ENCODE results near the gene TRIM36. TPM values are rescaled to one million over a fixed set of nuclear protein-coding genes. Genes with fewer than 3 reads are reported as not detected.

TRIM36 gene
- total and polyA plus RNA-seq, 2 donors from 2014 or later: 0.39 to 1.8 TPM

DNA sequence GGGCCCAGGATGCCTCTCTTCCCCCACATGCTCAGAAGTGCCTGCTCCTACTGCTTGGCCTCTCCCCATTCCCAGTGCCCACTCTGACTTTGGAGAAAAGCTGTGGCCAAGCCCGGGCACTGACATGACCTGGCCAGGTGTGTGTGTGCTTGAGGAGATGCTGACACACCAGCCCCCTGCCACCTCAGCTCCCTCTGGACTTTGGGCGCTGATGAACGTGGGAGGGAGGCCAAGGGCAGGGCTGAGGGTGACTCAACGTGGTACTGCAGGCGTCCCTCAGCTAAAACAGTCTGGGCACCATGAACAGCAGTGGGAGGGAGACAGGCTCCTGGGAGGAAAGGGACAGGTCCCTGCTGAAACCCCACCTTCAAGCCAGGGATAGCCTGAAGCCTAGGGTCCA is 3.9 kb downstream of the TRIM36 start:
- intact Hi-C loops (cut with DNase I): no loop called here
- no peak overlapping the region for H3K9ac ChIP-seq (ENCODE audit: low read length in 3 of 3)
- no peak for FAIRE-seq
- H3K4me1 ChIP-seq (ENCODE audit: control insufficient read depth in 2 of 3, insufficient read depth in 2 of 3, low read depth in 1 of 3, low read length in 3 of 3): peaks cover 0 to 2% (median 0%) of the 10 kb centered on the region in 3 donors
- H3K27me3 ChIP-seq (ENCODE audit: control insufficient read depth, insufficient read depth, low read length): peaks cover 6% of the 10 kb centered on the region
- TF ChIP-seq, protein P1, sequence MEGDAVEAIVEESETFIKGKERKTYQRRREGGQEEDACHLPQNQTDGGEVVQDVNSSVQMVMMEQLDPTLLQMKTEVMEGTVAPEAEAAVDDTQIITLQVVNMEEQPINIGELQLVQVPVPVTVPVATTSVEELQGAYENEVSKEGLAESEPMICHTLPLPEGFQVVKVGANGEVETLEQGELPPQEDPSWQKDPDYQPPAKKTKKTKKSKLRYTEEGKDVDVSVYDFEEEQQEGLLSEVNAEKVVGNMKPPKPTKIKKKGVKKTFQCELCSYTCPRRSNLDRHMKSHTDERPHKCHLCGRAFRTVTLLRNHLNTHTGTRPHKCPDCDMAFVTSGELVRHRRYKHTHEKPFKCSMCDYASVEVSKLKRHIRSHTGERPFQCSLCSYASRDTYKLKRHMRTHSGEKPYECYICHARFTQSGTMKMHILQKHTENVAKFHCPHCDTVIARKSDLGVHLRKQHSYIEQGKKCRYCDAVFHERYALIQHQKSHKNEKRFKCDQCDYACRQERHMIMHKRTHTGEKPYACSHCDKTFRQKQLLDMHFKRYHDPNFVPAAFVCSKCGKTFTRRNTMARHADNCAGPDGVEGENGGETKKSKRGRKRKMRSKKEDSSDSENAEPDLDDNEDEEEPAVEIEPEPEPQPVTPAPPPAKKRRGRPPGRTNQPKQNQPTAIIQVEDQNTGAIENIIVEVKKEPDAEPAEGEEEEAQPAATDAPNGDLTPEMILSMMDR (IDR thresholded peaks at IDR 0.05; ENCODE audit: borderline replicate concordance, extremely low read depth, insufficient read depth): no peak
- no peak for DNase-seq
- H3K4me3 ChIP-seq (ENCODE audit: low read length in 3 of 3): no peak overlapping the region
- H3K36me3 ChIP-seq (ENCODE audit: control insufficient read depth in 2 of 3, insufficient read depth in 3 of 3, low read length in 3 of 3): no peaks in the 10 kb centered on the region
- no peak overlapping the region for H3K27ac ChIP-seq (ENCODE audit: low read depth in 2 of 2, low read length in 2 of 2)
- H3K9me3 ChIP-seq (ENCODE audit: control insufficient read depth in 2 of 3, insufficient read depth in 1 of 3, low read length in 3 of 3): peaks cover 0 to 4% (median 0%) of the 10 kb centered on the region in 3 donors

DNA sequence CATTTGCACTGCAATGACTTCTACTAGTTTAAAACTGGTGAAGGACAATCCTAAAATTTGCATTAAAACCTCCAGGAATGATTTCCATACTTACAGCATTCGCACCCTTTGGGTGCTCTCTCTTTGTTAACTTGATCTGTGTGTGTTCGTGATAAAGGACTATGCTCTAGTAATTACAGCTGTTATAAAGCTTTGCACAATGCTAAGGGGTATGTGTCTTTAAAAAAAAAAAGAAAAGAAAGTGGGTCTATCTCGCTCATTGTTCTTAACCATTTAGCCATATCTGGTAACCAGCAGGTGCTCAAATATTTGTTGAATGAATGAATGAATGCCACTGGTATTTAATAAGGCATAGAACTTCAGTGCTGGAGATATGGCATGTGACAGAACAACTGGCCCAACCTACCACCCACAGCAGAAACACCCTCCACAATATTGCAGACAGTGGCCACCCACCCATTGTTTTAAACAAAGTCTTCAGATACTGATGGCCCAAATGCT is 8.7 kb downstream of the TRIM36 start:
- intact Hi-C loops (cut with DNase I): no loop called here
- Histone ChIP-seq H3K4me1 (ENCODE audit: control insufficient read depth in 2 of 3, insufficient read depth in 2 of 3, low read depth in 1 of 3, low read length in 3 of 3) (no peaks in the 10 kb centered on the region), H3K27ac (ENCODE audit: low read depth in 2 of 2, low read length in 2 of 2) (no peak overlapping the region), H3K27me3 (ENCODE audit: control insufficient read depth, insufficient read depth, low read length) (no peaks in the 10 kb centered on the region), H3K9ac (ENCODE audit: low read length in 3 of 3) (no peak overlapping the region), H3K9me3 (ENCODE audit: control insufficient read depth in 2 of 3, insufficient read depth in 1 of 3, low read length in 3 of 3) (no peaks in the 10 kb centered on the region), H3K4me3 (ENCODE audit: low read length in 3 of 3) (no peak overlapping the region), H3K36me3 (ENCODE audit: control insufficient read depth in 2 of 3, insufficient read depth in 3 of 3, low read length in 3 of 3) (no peaks in the 10 kb centered on the region)
- TF ChIP-seq, protein P1 (IDR thresholded peaks at IDR 0.05; ENCODE audit: borderline replicate concordance, extremely low read depth, insufficient read depth): no peak
- FAIRE-seq (no peak), DNase-seq (no peak)

DNA sequence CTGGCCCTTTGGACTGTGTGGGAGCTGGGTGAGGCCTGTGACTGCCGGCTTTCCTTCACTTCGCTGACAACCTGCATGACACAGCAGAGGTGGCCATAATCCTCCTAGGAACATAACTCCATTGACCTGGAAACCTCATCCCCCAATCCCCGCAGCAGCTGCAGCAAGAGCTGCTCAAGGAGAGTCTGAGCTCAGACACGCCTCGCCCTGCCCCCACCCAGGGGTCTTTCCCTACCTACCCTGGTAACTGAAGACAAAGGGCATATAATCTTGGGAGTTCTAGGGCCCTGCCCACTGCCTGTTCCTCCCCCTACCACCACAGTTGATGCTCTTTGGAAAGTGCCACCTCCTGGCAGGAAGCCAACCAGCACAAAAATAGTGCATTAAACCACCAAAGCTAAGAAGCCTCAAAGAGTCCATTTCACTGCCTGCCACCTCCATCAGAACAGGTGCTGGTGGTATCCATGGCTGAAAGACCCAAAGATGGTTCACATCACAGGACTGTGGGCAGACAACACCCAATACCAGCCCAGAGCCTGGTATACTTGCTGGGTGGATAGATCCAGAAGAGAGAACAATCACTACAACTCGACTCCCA is 18.4 kb downstream of the TRIM36 start:
- H3K27ac ChIP-seq (ENCODE audit: low read depth in 2 of 2, low read length in 2 of 2): no peak overlapping the region
- H3K9ac ChIP-seq (ENCODE audit: low read length in 3 of 3): no peak overlapping the region
- no peaks in the 10 kb centered on the region for H3K9me3 ChIP-seq (ENCODE audit: control insufficient read depth in 2 of 3, insufficient read depth in 1 of 3, low read length in 3 of 3)
- FAIRE-seq (no peak), DNase-seq (no peak)
- H3K36me3 ChIP-seq (ENCODE audit: control insufficient read depth in 2 of 3, insufficient read depth in 3 of 3, low read length in 3 of 3): no peaks in the 10 kb centered on the region
- intact Hi-C loops (cut with DNase I): no loop called here
- H3K4me3 ChIP-seq (ENCODE audit: low read length in 3 of 3): no peak overlapping the region
- H3K27me3 ChIP-seq (ENCODE audit: control insufficient read depth, insufficient read depth, low read length): no peaks in the 10 kb centered on the region
- H3K4me1 ChIP-seq (ENCODE audit: control insufficient read depth in 2 of 3, insufficient read depth in 2 of 3, low read depth in 1 of 3, low read length in 3 of 3): no peaks in the 10 kb centered on the region
- TF ChIP-seq, protein P1 (IDR thresholded peaks at IDR 0.05; ENCODE audit: borderline replicate concordance, extremely low read depth, insufficient read depth): no peak

DNA sequence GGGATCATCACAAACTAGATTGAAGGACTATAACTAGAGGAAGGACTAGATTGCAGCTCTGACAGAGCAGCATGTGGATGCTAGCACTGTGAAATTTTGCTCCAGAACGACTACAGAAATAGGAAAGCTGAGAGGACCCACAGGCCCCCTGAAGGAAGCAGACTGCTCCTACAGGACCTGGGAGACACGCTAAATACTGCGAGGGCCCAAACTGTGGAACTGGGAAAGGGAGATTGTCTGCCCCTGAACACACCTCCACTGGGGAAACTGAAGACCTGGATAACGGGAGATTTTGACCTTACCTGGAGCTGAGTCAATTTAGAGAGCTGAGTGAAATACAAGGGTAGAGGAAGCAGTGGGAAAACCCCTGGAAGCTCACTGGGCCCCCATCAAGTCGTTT is 19.2 kb downstream of the TRIM36 start:
- no peak overlapping the region for H3K9ac ChIP-seq (ENCODE audit: low read length in 3 of 3)
- no peak for DNase-seq
- no peaks in the 10 kb centered on the region for H3K9me3 ChIP-seq (ENCODE audit: control insufficient read depth in 2 of 3, insufficient read depth in 1 of 3, low read length in 3 of 3)
- intact Hi-C loops (cut with DNase I): no loop called here
- TF ChIP-seq, protein P1 (IDR thresholded peaks at IDR 0.05; ENCODE audit: borderline replicate concordance, extremely low read depth, insufficient read depth): no peak
- H3K36me3 ChIP-seq (ENCODE audit: control insufficient read depth in 2 of 3, insufficient read depth in 3 of 3, low read length in 3 of 3): no peaks in the 10 kb centered on the region
- H3K4me3 ChIP-seq (ENCODE audit: low read length in 3 of 3): no peak overlapping the region
- no peaks in the 10 kb centered on the region for H3K4me1 ChIP-seq (ENCODE audit: control insufficient read depth in 2 of 3, insufficient read depth in 2 of 3, low read depth in 1 of 3, low read length in 3 of 3)
- H3K27ac ChIP-seq (ENCODE audit: low read depth in 2 of 2, low read length in 2 of 2): no peak overlapping the region
- FAIRE-seq: no peak
- no peaks in the 10 kb centered on the region for H3K27me3 ChIP-seq (ENCODE audit: control insufficient read depth, insufficient read depth, low read length)

All from kidney (tissue), 14 donors.